HEK293T (cell line): ENCODE results near the gene DGLUCY.
"Not testable (repeated sequence)": the region's sequence is repeated elsewhere in the genome, so short reads cannot be mapped to it uniquely, and the experiment has no call there.

Experiments
- CTCF ChIA-PET: fragments of 350-600 bp; formaldehyde crosslinking; extraction: SDS; loops from one replicate; lab custom pipeline; 2021; ENCODE audit warnings: antibody characterized with exemption, inconsistent platforms; lab: Yijun Ruan, JAX
- POLR2A ChIA-PET: fragments of 350-600 bp; formaldehyde crosslinking; extraction: SDS; loops from one replicate; lab custom pipeline; 2020; ENCODE audit warnings: antibody characterized with exemption, inconsistent platforms; lab: Yijun Ruan, JAX
- DNase-seq: peaks from one replicate; pipeline ENCODE4 v3.0.0; 2012; ENCODE audit warnings: mixed read lengths; ENCODE audit errors: extremely low spot score
- ARNT ChIP-seq: fragments of 450-650 bp; IDR thresholded peaks from 2 replicates; pipeline ENCODE4 v1.6.1; 2017; ENCODE audit warnings: mild to moderate bottlenecking
- BHLHE40 ChIP-seq: fragments of 450-650 bp; IDR thresholded peaks from 2 replicates; pipeline ENCODE4 v1.6.1; 2016; ENCODE audit warnings: mild to moderate bottlenecking, moderate library complexity, borderline replicate concordance
- CTBP1 ChIP-seq: fragments of 450-650 bp; IDR thresholded peaks from 2 replicates; pipeline ENCODE4 v1.6.1; 2016; ENCODE audit warnings: borderline replicate concordance
- ELF4 ChIP-seq: fragments of 450-650 bp; IDR thresholded peaks from 2 replicates; pipeline ENCODE4 v1.6.1; 2017; ENCODE audit warnings: antibody characterized with exemption
- FOXA1 ChIP-seq: fragments of 450-650 bp; IDR thresholded peaks from 2 replicates; pipeline ENCODE4 v1.6.1; 2016; ENCODE audit warnings: mild to moderate bottlenecking
- FOXK2 ChIP-seq: fragments of 450-650 bp; IDR thresholded peaks from 2 replicates; pipeline ENCODE4 v1.6.1; 2016; ENCODE audit warnings: mild to moderate bottlenecking
- FOXM1 ChIP-seq: fragments of 450-650 bp; IDR thresholded peaks from 2 replicates; pipeline ENCODE4 v1.6.1; 2017; ENCODE audit warnings: mild to moderate bottlenecking, borderline replicate concordance
- HDGF ChIP-seq: fragments of 450-650 bp; IDR thresholded peaks from 2 replicates; pipeline ENCODE4 v1.6.1; 2017; ENCODE audit warnings: antibody characterized with exemption, borderline replicate concordance
- L3MBTL2 ChIP-seq: fragments of 450-650 bp; conservative IDR thresholded peaks from 2 replicates; pipeline ENCODE4 v1.6.1; 2016; ENCODE audit warnings: mild to moderate bottlenecking
- LEF1 ChIP-seq: fragments of 450-650 bp; IDR thresholded peaks from 2 replicates; pipeline ENCODE4 v1.6.1; 2017; ENCODE audit warnings: mild to moderate bottlenecking, borderline replicate concordance
- NFRKB ChIP-seq: fragments of 450-650 bp; IDR thresholded peaks from 2 replicates; pipeline ENCODE4 v1.6.1; 2016; ENCODE audit warnings: mild to moderate bottlenecking, moderate library complexity
- SP1 ChIP-seq: fragments of 450-650 bp; IDR thresholded peaks from 2 replicates; pipeline ENCODE4 v1.6.1; 2017
- SUZ12 ChIP-seq: fragments of 450-650 bp; IDR thresholded peaks from 2 replicates; pipeline ENCODE4 v1.6.1; 2016; ENCODE audit warnings: mild to moderate bottlenecking
- TARDBP ChIP-seq: fragments of 450-650 bp; IDR thresholded peaks from 2 replicates; pipeline ENCODE4 v1.6.1; 2016
- ZNF384 ChIP-seq: fragments of 450-650 bp; IDR thresholded peaks from 2 replicates; pipeline ENCODE4 v1.6.1; 2016
- TF ChIP-seq, protein P1 (sequence below): fragments of 450-650 bp; IDR thresholded peaks from 2 replicates; pipeline ENCODE4 v1.6.1; 2016

The DGLUCY gene

DNA sequence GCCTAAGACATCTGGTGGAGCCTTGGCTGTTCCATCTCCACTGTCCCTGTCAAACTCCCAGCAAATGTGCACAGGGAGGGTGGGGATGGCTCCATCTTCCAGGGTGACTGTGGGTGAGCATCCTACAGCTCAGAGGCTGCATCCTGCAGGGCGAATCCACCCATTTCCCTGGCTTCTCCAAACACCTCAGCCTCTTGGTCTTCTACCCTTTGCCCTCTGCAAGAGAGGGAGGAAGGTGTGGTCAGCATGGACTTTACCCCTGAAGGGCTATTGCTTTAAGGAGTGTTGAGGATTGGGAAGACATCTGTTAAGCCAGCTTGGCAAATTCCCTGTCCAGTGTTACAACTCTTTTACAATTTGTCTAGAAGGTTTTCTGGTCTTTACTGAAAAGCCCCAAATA, 23.1 kb upstream of the DGLUCY start:
- no peak for TF ChIP-seq TARDBP
- no peak for TF ChIP-seq FOXA1
- no peak for TF ChIP-seq CTBP1
- TF ChIP-seq LEF1, result no peak
- TF ChIP-seq BHLHE40, result no peak
- TF ChIP-seq FOXM1, result no peak
- TF ChIP-seq SUZ12, result no peak
- no peak for TF ChIP-seq L3MBTL2
- TF ChIP-seq SP1, result no peak
- TF ChIP-seq ELF4, result no peak
- no peak for TF ChIP-seq ZNF384
- TF ChIP-seq HDGF, result no peak
- no peak for TF ChIP-seq FOXK2
- TF ChIP-seq, protein P1, sequence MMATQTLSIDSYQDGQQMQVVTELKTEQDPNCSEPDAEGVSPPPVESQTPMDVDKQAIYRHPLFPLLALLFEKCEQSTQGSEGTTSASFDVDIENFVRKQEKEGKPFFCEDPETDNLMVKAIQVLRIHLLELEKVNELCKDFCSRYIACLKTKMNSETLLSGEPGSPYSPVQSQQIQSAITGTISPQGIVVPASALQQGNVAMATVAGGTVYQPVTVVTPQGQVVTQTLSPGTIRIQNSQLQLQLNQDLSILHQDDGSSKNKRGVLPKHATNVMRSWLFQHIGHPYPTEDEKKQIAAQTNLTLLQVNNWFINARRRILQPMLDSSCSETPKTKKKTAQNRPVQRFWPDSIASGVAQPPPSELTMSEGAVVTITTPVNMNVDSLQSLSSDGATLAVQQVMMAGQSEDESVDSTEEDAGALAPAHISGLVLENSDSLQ, result no peak
- no peak for DNase-seq
- ChIA-PET POLR2A (no interaction called here), CTCF (no interaction called here)

DNA sequence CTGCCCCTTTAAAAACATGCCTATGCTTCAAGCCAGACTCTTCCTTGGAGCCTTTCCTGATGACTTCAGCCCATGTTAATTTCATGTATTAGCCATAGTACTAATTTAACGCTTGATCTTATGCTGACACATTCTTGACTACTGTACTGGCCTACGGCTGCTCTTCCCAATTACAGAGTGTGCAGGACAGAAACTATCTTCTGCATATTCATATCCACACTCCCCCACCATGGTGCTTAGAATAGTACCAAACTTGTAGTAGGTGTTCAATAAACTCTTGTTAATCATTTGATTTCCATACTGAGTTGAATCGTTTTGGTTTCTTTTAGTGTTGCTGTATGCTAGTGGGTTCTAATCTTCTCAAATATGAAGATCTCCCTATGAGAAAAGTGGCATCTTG, 21.8 kb upstream of the DGLUCY start:
- no peak for DNase-seq
- TF ChIP-seq ARNT (no peak), LEF1 (no peak), L3MBTL2 (no peak), HDGF (no peak), BHLHE40 (no peak), FOXA1 (no peak), SP1 (no peak), TARDBP (no peak), SUZ12 (no peak), ZNF384 (no peak), ELF4 (no peak), FOXM1 (no peak)
- TF ChIP-seq, protein P1, result no peak
- POLR2A ChIA-PET, result no interaction called here
- CTCF ChIA-PET, result no interaction called here

GRCh38 chr14:91093743-91094472, 20.0 kb upstream of the DGLUCY start:
- CTCF ChIA-PET, POLR2A ChIA-PET, DNase-seq: not testable (repeated sequence)

DNA sequence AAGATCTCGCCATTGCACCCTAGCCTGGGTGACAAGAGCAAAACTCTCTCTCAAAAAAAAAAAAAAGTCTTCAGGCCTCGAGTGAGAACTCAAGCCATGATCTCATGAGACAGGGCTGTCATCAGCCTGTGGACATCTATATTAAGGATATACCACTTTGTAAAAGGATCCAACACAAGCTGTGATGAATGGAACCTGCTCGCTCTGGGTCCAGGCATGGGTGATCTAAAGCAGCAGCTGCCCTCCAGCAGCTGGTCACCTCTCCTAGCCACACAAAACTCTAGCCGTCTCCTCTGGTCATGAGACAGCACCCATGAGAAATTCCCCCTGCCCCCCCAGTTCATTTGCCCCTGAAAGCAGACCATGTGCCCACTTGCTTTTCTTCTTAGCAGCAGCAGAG, 19.1 kb upstream of the DGLUCY start:
- TF ChIP-seq LEF1, result no peak
- TF ChIP-seq FOXK2, result no peak
- TF ChIP-seq ELF4, result no peak
- no peak for TF ChIP-seq NFRKB
- TF ChIP-seq, protein P1, result no peak
- CTCF ChIA-PET, result interaction anchor here (0.6 to 0.7 kb wide), 2 partner anchors 70 to 168 kb away, joined by 3 to 4 read pairs; no protein-coding TSS in a partner anchor
- no peak for DNase-seq
- POLR2A ChIA-PET, result interaction anchor here (0.8 to 1.3 kb wide), 2 partner anchors 13 to 34 kb away, joined by 3 to 4 read pairs; partner anchors contain the start of gene RPS6KA5

GRCh38 chr14:91095178-91095577, 18.7 kb upstream of the DGLUCY start:
- CTCF ChIA-PET, result interaction anchor here (0.6 to 0.7 kb wide), 2 partner anchors 70 to 168 kb away, joined by 3 to 4 read pairs; no protein-coding TSS in a partner anchor
- POLR2A ChIA-PET, result interaction anchor here (0.8 to 1.3 kb wide), 2 partner anchors 12 to 34 kb away, joined by 3 to 4 read pairs; partner anchors contain the start of gene RPS6KA5
- TF ChIP-seq, protein P1, result no peak
- TF ChIP-seq ZNF384, result no peak
- TF ChIP-seq FOXM1, result no peak
- no peak for TF ChIP-seq ARNT
- TF ChIP-seq FOXA1, result no peak
- no peak for DNase-seq

DNA sequence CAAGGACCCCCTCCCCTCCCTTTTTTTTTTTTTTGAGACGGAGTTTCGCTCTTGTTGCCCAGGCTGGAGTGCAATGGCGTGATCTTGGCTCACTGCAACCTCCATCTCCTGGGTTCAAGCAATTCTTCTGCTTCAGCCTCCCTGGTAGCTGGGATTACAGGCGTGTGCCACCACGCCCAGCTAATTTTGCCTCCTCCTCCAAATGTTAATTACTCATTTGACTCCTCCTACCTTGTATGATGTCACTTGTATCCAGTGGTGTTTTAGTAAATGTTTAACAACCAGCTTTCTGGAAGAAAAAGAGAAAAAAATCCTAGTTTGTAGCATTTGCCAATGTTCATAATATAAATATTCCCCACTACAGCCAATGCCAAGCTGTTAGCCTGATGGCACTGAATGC, 16.2 kb upstream of the DGLUCY start:
- POLR2A ChIA-PET, result interaction anchor here (2.5 kb wide), 1 partner anchor 37 kb away, joined by 9 read pairs; the partner anchor contains the start of gene RPS6KA5
- CTCF ChIA-PET, DNase-seq: not testable (repeated sequence)

- DNase-seq, result no peak
- ChIA-PET CTCF (no interaction called here), POLR2A (interaction anchor here (1.5 to 2.5 kb wide), 2 partner anchors 17 to 38 kb away, joined by 4 to 9 read pairs; partner anchors contain the start of gene RPS6KA5)
- TF ChIP-seq ELF4 (no peak), FOXK2 (no peak), FOXM1 (no peak), ARNT (no peak), FOXA1 (no peak), NFRKB (no peak), HDGF (no peak), TARDBP (no peak), L3MBTL2 (no peak), SP1 (no peak), ZNF384 (no peak), CTBP1 (no peak), LEF1 (no peak), BHLHE40 (no peak), SUZ12 (no peak)
- TF ChIP-seq, protein P1, result no peak
These were observed 15.3 kb upstream of the DGLUCY start for GRCh38 chr14:91098591-91098990.
